Sciatic nerve (tissue), 1 donor: ENCODE results near the gene PSMD12. TPM values are rescaled to one million over a fixed set of nuclear protein-coding genes. Genes with fewer than 3 reads are reported as not detected.

ENCODE experiments used
- total RNA-seq: library from RNA; stranded (reverse); fragmentation: NEBNext Ultra II Directional; extraction: Animal tissue kit (Norgen Biotek cat#: 25700); gene quantifications from one replicate; pipeline ENCODE4 v1.2.1, GENCODE V29; 2021
- donor health status: DM: no; HTN: no; CAD: no.

Gene PSMD12
- total RNA-seq, 1 donor from 2014 or later = 40.6 TPM

Other genes starting within 250 kb of the PSMD12 start
- gene HELZ, start 121.4 kb downstream of the PSMD12 start, total RNA-seq = 86.0 TPM
- 27.9 TPM for gene PITPNC1, start 10.7 kb upstream of the PSMD12 start, total RNA-seq